ENCODE data around the gene HDAC7. TPM values are rescaled to one million over a fixed set of nuclear protein-coding genes. Genes with fewer than 3 reads are reported as not detected.

The HDAC7 gene
- total RNA-seq, 1 donor from 2014 or later = 84.4 TPM

- TF ChIP-seq CTCF (conservative IDR thresholded peaks at IDR 0.05; ENCODE audit: low read depth, low read length) = no peak
- H3K4me3 ChIP-seq (ENCODE audit: low read depth, low read length) = no peak overlapping the region
- DNase-seq (ENCODE audit: low read depth) = no peak
Observed at GRCh38 chr12:47823422-47824086, 3.9 kb upstream of the HDAC7 start.

GRCh38 chr12:47822863-47823262 is 3.2 kb upstream of the HDAC7 start:
- no peak for DNase-seq (ENCODE audit: low read depth)
- no peak overlapping the region for H3K4me3 ChIP-seq (ENCODE audit: low read depth, low read length)
- TF ChIP-seq CTCF (conservative IDR thresholded peaks at IDR 0.05; ENCODE audit: low read depth, low read length) = no peak

- TF ChIP-seq CTCF (conservative IDR thresholded peaks at IDR 0.05; ENCODE audit: low read depth, low read length) = no peak
- DNase-seq (ENCODE audit: low read depth) = no peak
- H3K4me3 ChIP-seq (ENCODE audit: low read depth, low read length) = no peak overlapping the region
Observed at GRCh38 chr12:47822401-47822800, 2.7 kb upstream of the HDAC7 start.

GRCh38 chr12:47821346-47821706 is 1.6 kb upstream of the HDAC7 start:
- TF ChIP-seq CTCF (conservative IDR thresholded peaks at IDR 0.05; ENCODE audit: low read depth, low read length) = no peak
- DNase-seq (ENCODE audit: low read depth) = no peak
- H3K4me3 ChIP-seq (ENCODE audit: low read depth, low read length) = no peak overlapping the region

- no peak for TF ChIP-seq CTCF (conservative IDR thresholded peaks at IDR 0.05; ENCODE audit: low read depth, low read length)
- H3K4me3 ChIP-seq (ENCODE audit: low read depth, low read length) = peak overlapping the region; percentile 83
- peak; percentile 90 for DNase-seq (ENCODE audit: low read depth)
Observed at GRCh38 chr12:47820631-47821345, 1.1 kb upstream of the HDAC7 start.

GRCh38 chr12:47819138-47819895 is 386 bp downstream of the HDAC7 start:
- TF ChIP-seq CTCF (conservative IDR thresholded peaks at IDR 0.05; ENCODE audit: low read depth, low read length) = peak; percentile 29
- H3K4me3 ChIP-seq (ENCODE audit: low read depth, low read length) = peak overlapping the region; percentile 83
- DNase-seq (ENCODE audit: low read depth) = no peak

Data from epithelial cell of proximal tubule (primary cell).